Glutamatergic neuron (in vitro differentiated cells): Measurements from ENCODE around the gene GAB4. TPM values are rescaled to one million over a fixed set of nuclear protein-coding genes. Genes with fewer than 3 reads are reported as not detected.

Experiments
- DNase-seq: peaks from one replicate; pipeline ENCODE4 v3.0.0; 2022
- H3K27ac Mint-ChIP-seq: one replicate; pipeline ENCODE4 v1.8.0; 2020; ENCODE audit warnings: mild to moderate bottlenecking, mixed read lengths, inconsistent platforms; ENCODE audit not compliant: unreplicated experiment
- H3K27me3 Mint-ChIP-seq: one replicate; pipeline ENCODE4 v1.8.0; 2020; ENCODE audit warnings: mild to moderate bottlenecking, moderate library complexity, mixed read lengths, inconsistent platforms; ENCODE audit not compliant: unreplicated experiment
- H3K36me3 Mint-ChIP-seq: one replicate; pipeline ENCODE4 v1.8.0; 2020; ENCODE audit warnings: mild to moderate bottlenecking, mixed read lengths, inconsistent platforms; ENCODE audit not compliant: unreplicated experiment
- H3K4me1 Mint-ChIP-seq: one replicate; pipeline ENCODE4 v1.8.0; 2020; ENCODE audit warnings: mild to moderate bottlenecking, low read depth, mixed read lengths, inconsistent platforms; ENCODE audit not compliant: unreplicated experiment
- H3K4me3 Mint-ChIP-seq: one replicate; pipeline ENCODE4 v1.8.0; 2020; ENCODE audit warnings: mild to moderate bottlenecking, mixed read lengths, inconsistent platforms; ENCODE audit not compliant: unreplicated experiment
- H3K9me3 Mint-ChIP-seq: one replicate; pipeline ENCODE4 v1.8.0; 2020; ENCODE audit warnings: mild to moderate bottlenecking, moderate library complexity, mixed read lengths, inconsistent platforms; ENCODE audit not compliant: unreplicated experiment
- total RNA-seq: library from RNA; stranded (reverse); fragmentation: NEBNext Ultra II Directional; extraction: Animal tissue kit (Norgen Biotek cat#: 25700); gene quantifications from one replicate; pipeline ENCODE4 v1.2.1, GENCODE V29; 2021; ENCODE audit not compliant: unreplicated experiment
- TF ChIP-seq, protein P1 (sequence below): fragments of 200-600 bp; sonication (generic); IDR thresholded peaks from one replicate; pipeline ENCODE4 v1.5.0; 2021; ENCODE audit not compliant: partially characterized antibody, unreplicated experiment

Gene GAB4
- total RNA-seq, 1 donor from 2014 or later, result 0.15 TPM

DNA sequence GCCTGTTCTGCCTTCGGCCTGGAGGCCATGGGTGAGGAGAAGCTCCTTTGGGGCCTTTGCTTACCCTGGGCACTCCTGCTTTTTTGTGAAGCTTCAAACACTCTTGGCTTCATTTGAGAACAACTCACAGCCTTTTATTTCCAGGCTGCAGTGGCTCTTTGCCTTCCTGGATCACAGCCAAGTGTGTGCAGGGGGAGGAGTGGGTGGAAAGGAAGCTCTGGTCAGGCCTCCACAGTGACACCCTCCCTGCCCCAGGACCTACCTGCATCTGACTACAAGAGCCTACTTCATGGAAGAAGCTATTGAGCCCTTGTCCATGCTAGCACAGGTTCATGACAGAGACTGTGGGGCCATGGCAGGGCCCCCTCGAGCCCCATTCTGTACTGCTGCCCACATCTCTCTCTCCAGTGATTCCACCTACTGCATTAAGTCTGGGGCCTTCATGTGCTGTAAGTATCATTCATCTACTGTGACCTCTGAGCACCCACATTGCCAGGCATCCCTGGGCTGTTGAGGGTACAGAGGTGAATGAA lies 52.3 kb downstream of the GAB4 start:
- Mint-ChIP-seq H3K27me3 (peaks cover 5% of the 10 kb centered on the region), H3K27ac (no peak overlapping the region), H3K4me3 (no peak overlapping the region), H3K9me3 (peaks cover 2% of the 10 kb centered on the region), H3K36me3 (no peaks in the 10 kb centered on the region), H3K4me1 (no peaks in the 10 kb centered on the region)
- no peak for DNase-seq
- TF ChIP-seq, protein P1, sequence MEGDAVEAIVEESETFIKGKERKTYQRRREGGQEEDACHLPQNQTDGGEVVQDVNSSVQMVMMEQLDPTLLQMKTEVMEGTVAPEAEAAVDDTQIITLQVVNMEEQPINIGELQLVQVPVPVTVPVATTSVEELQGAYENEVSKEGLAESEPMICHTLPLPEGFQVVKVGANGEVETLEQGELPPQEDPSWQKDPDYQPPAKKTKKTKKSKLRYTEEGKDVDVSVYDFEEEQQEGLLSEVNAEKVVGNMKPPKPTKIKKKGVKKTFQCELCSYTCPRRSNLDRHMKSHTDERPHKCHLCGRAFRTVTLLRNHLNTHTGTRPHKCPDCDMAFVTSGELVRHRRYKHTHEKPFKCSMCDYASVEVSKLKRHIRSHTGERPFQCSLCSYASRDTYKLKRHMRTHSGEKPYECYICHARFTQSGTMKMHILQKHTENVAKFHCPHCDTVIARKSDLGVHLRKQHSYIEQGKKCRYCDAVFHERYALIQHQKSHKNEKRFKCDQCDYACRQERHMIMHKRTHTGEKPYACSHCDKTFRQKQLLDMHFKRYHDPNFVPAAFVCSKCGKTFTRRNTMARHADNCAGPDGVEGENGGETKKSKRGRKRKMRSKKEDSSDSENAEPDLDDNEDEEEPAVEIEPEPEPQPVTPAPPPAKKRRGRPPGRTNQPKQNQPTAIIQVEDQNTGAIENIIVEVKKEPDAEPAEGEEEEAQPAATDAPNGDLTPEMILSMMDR, result no peak

DNA sequence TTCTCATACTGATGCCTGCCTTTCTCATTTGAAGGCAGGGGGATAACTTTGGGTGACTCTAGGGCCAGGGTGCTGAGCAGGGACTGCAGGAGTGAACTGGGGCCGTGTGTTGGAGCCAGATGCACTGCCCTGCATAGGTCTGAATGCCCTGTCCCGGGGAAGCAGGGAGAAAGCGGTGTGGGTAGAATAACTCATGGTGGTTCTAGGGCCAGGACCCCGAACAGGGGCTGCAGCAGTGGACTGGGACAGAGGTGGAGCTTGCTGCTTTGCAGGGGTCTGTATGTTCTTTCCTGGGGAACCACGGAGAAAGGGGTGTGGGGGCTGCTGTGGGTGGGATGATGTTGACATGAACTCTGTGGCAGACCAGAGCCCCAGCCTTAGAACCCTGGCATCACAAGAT lies 52.9 kb downstream of the GAB4 start:
- peaks cover 2% of the 10 kb centered on the region for H3K9me3 Mint-ChIP-seq
- H3K27ac Mint-ChIP-seq, result no peak overlapping the region
- peaks cover 4% of the 10 kb centered on the region for H3K27me3 Mint-ChIP-seq
- DNase-seq, result no peak
- H3K36me3 Mint-ChIP-seq, result no peaks in the 10 kb centered on the region
- no peak overlapping the region for H3K4me3 Mint-ChIP-seq
- TF ChIP-seq, protein P1, result no peak
- H3K4me1 Mint-ChIP-seq, result no peaks in the 10 kb centered on the region

DNA sequence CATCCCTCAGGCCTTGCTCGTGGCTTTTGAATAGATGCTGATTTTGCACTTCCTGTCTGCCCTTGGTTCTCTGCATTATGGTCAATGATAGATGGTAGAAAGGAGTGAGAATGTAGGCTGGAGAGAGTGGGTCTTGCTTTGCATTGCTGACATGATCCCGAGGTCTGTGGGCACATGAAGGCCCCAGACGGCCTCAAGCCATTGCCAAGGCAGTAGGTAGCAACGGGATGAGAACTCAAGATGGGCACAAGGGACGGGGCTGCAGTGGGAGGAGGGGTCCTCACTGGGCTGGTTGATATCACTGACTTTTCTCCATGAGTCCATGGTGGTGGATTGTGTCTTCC lies 54.0 kb downstream of the GAB4 start:
- no peaks in the 10 kb centered on the region for H3K4me1 Mint-ChIP-seq
- H3K9me3 Mint-ChIP-seq, result no peaks in the 10 kb centered on the region
- peaks cover 4% of the 10 kb centered on the region for H3K27me3 Mint-ChIP-seq
- no peak overlapping the region for H3K27ac Mint-ChIP-seq
- no peaks in the 10 kb centered on the region for H3K36me3 Mint-ChIP-seq
- TF ChIP-seq, protein P1, result no peak
- no peak for DNase-seq
- no peak overlapping the region for H3K4me3 Mint-ChIP-seq

DNA sequence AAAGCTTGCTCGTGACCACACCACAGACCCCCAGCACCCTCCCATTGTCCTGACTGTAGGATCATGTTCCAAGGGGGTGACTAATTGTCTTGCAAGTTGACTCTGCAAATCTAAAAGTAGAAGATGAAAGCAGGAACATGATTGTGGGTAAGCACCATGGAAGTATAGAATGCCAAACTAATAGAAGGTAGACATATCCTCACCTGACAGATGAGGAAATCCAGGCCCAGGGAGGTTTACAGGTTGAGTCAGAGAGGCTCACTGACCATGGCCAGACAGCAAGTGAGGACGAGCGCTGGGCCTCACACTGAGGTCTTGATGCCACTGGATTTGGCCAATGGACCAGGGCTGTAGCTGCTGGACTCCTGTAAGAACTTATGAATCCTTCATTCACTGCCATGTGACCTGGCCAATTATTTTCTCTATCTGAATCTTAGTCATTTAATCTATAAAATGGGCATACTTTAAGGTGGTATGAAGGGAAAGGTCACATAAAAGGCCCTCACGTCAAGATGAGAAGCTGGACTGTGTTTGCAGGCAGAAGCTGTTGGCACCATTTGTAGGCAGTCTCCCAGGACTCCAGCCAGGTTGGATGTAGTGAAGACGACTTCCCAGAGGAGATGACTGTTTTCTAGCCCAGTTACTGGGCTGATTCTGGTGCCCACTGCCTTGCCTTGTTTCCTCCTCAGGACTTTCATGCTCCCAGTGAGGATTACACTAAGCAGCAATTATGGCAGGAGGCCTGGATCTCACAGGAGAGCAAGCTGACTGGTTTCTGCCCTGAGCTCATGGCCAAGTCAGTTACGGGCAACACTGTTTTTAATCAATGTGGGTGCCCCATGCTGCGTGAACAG lies 54.6 kb downstream of the GAB4 start:
- TF ChIP-seq, protein P1, result no peak
- no peaks in the 10 kb centered on the region for H3K4me1 Mint-ChIP-seq
- DNase-seq, result no peak
- H3K27ac Mint-ChIP-seq, result no peak overlapping the region
- peaks cover 2% of the 10 kb centered on the region for H3K27me3 Mint-ChIP-seq
- no peaks in the 10 kb centered on the region for H3K36me3 Mint-ChIP-seq
- H3K4me3 Mint-ChIP-seq, result no peak overlapping the region
- no peaks in the 10 kb centered on the region for H3K9me3 Mint-ChIP-seq

DNA sequence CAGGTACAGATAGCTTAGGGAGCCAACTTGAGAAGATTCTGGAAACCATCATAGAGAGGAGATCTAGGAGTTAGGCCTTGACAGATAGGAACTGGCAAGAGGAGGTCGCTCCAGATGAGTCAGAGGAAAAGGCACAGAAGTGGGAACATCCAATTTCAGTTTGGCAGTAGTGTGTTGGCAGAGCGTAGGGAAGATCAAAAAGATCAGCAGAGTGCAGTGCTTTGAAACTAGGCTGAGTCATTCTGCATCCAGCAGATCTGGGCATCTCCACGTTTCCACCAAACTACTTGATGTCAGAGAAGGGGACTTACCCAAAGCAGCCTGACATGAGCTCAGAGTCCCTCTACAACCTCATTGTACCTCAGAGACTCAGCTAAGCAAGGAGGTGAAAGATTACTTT lies 58.5 kb downstream of the GAB4 start:
- Mint-ChIP-seq H3K27me3 (no peaks in the 10 kb centered on the region), H3K9me3 (no peaks in the 10 kb centered on the region), H3K4me3 (no peak overlapping the region), H3K4me1 (no peaks in the 10 kb centered on the region), H3K27ac (no peak overlapping the region), H3K36me3 (no peaks in the 10 kb centered on the region)
- TF ChIP-seq, protein P1, result no peak
- DNase-seq, result no peak
